PFSK-1 (cell line): Measurements from ENCODE around the gene ACTL7B.

ENCODE experiments used
- POLR2AphosphoS5 ChIP-seq: IDR thresholded peaks from 2 replicates; pipeline ENCODE4 v1.6.1; 2012; ENCODE audit warnings: low read depth, mild to moderate bottlenecking, control low read depth, low read length, moderate library complexity
- TAF1 ChIP-seq: IDR thresholded peaks from 2 replicates; pipeline ENCODE4 v1.6.1; 2012; ENCODE audit warnings: low read length, control low read depth, borderline replicate concordance; ENCODE audit not compliant: insufficient read depth
- TF ChIP-seq, protein P1 (sequence below), 2 experiments: IDR thresholded peaks; 2 replicates each; pipeline versions ENCODE4 v1.6.1 to v1.8.0; 2011 to 2012; ENCODE audit warnings: low read depth in 2 of 2, low read length in 2 of 2, control low read depth in 1 of 2, inconsistent platforms in 1 of 2, mild to moderate bottlenecking in 1 of 2, moderate library complexity in 1 of 2; ENCODE audit not compliant: insufficient read depth in 1 of 2

DNA sequence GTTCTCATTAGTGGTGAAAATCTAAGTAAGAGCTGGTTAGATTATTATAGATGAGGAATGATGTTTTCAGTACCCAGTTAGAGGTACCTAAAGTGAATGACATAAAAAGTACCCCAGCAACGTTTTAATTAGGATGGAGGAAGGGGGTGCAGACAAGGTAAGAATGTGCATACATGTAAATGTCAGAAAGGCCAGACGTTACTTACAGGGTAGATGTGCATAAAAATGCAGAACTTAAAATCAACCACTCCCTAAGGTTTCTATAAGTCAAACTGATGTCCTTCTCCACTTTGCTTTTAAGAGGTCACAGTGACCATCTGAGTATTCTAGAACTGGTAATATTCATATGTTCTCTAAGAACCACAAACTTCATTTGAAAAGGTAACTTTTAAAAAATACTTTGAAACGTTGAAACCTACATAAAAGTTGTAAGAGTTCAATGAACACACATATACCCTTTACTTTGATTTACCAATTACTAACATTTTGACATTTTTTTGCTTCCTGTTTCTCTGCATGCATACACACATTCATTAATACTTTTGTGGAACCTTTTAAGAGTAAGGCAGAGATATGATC lies 25.0 kb upstream of the ACTL7B start:
- no peak for TF ChIP-seq TAF1
- TF ChIP-seq, protein P1, sequence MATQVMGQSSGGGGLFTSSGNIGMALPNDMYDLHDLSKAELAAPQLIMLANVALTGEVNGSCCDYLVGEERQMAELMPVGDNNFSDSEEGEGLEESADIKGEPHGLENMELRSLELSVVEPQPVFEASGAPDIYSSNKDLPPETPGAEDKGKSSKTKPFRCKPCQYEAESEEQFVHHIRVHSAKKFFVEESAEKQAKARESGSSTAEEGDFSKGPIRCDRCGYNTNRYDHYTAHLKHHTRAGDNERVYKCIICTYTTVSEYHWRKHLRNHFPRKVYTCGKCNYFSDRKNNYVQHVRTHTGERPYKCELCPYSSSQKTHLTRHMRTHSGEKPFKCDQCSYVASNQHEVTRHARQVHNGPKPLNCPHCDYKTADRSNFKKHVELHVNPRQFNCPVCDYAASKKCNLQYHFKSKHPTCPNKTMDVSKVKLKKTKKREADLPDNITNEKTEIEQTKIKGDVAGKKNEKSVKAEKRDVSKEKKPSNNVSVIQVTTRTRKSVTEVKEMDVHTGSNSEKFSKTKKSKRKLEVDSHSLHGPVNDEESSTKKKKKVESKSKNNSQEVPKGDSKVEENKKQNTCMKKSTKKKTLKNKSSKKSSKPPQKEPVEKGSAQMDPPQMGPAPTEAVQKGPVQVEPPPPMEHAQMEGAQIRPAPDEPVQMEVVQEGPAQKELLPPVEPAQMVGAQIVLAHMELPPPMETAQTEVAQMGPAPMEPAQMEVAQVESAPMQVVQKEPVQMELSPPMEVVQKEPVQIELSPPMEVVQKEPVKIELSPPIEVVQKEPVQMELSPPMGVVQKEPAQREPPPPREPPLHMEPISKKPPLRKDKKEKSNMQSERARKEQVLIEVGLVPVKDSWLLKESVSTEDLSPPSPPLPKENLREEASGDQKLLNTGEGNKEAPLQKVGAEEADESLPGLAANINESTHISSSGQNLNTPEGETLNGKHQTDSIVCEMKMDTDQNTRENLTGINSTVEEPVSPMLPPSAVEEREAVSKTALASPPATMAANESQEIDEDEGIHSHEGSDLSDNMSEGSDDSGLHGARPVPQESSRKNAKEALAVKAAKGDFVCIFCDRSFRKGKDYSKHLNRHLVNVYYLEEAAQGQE (IDR thresholded peaks at IDR 0.05; ENCODE audit: insufficient read depth in 1 of 2, low read depth in 2 of 2, low read length in 2 of 2), result no peak
- TF ChIP-seq POLR2AphosphoS5, result no peak
